HG03460 (cell line): Measurements from ENCODE around the gene GPR160.
"Not testable (repeated sequence)": the region's sequence is repeated elsewhere in the genome, so short reads cannot be mapped to it uniquely, and the experiment has no call there.

Experiments used
- ATAC-seq: cut with Tn5 transposase; IDR thresholded peaks from one replicate; pipeline ENCODE4 v1.9.1; 2021; ENCODE audit not compliant: unreplicated experiment

Gene GPR160, protein sequence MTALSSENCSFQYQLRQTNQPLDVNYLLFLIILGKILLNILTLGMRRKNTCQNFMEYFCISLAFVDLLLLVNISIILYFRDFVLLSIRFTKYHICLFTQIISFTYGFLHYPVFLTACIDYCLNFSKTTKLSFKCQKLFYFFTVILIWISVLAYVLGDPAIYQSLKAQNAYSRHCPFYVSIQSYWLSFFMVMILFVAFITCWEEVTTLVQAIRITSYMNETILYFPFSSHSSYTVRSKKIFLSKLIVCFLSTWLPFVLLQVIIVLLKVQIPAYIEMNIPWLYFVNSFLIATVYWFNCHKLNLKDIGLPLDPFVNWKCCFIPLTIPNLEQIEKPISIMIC

DNA sequence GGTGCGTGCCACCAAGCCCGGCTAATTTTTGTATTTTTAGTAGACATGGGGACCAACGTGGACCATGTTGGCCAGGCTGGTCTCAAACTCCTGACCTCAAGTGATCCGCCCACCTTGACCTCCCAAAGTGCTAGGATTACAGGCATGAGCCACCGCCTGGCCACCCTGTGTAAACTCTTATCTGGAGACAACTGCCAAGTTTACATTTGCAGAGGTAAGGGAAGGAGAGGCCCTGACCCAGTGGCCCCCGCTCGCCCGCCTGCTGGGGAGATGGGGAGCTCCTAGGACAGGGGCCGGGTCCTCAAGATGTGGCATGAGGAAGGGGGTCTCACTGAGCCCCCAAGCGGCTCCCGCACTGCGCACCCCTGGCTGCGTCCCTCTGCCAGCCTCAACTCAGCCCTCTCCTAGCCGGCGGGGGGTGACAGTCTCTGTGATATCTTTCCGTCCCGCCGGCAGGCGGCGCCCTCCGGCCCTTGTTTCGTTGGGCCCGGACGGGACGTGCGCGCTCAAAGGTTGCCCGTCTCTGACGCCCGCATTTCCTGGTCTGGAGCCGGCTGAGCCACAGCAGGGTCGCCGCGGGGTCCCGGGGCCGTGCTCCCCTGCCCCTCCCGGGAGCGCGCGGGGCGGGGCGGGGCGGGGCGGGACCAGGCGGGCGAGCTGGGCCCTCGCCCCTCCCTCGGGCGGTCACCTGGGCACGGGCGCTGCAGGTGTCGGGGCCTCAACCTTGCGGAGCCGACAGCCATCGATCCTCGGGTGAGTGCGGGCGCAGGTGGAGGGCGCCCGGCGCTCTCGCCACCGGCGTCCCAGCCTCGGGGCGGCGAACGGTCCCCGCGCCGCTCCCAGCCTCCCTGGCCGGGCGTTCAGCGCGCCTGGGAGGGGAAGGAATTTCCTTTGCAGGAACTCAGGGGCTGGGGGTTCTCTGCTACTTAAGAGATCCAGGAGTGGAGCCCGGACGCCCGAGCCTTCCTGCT lies at the start of gene GPR160:
Gene GPR160 (plus strand): TSS at position 533 of the 971 bp plus-strand sequence. CDS start 45,978 bp downstream, outside the sequence.
- peak; percentile 82 for ATAC-seq

- no peak for ATAC-seq
Measured at GRCh38 chr3:169990431-169990830, 47.4 kb upstream of the GPR160 start.

DNA sequence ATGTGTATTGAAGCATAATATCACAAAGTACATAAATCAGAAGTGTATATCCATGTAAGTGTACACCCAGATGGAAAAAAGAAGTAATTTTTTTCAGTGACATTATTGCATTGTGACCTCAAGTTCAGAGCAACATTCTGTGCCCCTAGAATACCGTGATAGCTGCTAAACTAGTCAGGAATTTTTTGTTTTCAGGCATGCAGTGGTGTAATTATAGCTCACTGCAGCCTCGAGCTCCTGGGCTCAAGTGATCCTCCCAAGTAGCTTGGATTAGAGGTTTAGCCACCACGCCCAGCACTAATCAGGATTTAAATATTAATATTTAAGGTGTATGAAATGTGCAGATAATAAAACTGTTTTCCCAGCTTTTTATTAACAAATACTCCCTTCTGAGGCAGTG lies 45.6 kb upstream of the GPR160 start:
- no peak for ATAC-seq

- no peak for ATAC-seq
Measured at GRCh38 chr3:169992781-169993180, 45.0 kb upstream of the GPR160 start.

DNA sequence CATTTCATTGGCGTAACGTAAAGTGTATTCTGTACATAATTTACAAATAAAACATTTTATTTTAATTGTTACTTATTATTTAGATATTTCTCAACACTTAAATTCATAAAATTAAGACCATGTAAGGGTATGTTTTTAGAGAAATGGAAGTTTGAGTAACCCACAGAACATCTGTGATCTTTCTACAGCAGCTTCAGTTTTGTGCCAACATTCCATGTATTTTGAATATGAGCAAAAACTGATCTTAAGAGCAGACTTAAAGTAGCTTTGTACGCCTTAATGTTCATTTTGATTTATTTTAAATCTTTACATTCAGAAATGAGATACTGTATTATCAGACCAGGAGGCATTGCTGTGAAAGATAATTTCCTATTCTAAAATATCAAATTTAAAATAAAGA lies 44.0 kb upstream of the GPR160 start:
- no peak for ATAC-seq

DNA sequence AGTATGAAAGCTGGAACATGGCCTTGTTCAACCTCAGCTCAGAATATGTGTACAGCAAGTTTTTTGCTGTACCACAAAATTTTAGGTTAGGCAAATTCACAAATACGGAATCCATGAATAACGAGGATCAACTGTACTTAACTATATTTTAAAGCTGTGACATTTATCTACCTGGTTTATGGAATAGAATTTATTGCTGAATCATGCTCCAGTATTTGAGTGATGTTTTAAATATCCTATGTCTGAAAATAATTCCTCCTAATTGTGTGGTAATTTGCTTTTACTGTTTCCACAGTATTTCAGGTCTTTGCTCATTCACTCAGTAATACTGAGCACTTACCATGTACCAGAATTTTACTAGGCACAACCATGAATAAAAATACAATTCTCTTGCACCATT lies 41.7 kb upstream of the GPR160 start:
- ATAC-seq: no peak

- no peak for ATAC-seq
Measured at GRCh38 chr3:169998668-169999131, 39.1 kb upstream of the GPR160 start.

- ATAC-seq: peak; percentile 94
Measured at GRCh38 chr3:169999433-169999832, 38.4 kb upstream of the GPR160 start.

- ATAC-seq: no peak
Measured at GRCh38 chr3:170000051-170000450, 37.7 kb upstream of the GPR160 start.

GRCh38 chr3:170002231-170002630 lies 35.6 kb upstream of the GPR160 start:
- ATAC-seq: no peak

GRCh38 chr3:170002879-170003278 lies 34.9 kb upstream of the GPR160 start:
- ATAC-seq: no peak

GRCh38 chr3:170003881-170004356 lies 33.9 kb upstream of the GPR160 start:
- ATAC-seq: no peak

DNA sequence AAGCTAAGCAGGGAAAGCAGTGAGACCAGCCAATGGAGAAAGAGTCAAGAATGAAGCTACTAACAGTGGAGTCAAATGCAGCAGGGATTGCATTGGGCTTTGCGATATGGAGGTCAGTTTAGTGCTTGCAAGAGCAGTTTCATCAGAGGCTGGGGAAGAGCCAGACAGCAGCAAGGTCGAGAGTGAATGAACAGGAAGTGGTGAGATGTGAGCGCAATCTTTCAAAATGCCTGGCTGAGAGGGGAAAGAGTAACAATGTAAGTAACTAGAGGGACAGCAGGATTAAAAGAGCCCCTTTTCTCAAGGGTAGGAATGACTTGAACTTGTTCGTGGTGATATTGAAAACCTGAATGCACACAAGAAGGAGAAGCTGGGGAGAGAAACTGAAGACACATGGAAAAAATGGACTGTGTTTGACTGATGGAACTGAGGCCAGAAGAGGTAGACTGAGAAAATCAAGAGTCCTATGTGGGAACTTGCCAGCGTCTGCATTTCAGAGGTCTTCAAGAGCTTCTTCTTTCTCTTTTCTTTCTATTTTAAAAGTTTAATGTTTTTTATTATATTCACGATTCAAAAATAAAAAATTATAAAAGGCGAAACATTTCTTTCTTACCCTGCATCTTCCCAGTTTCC lies 30.6 kb upstream of the GPR160 start:
- ATAC-seq: peak; percentile 89

GRCh38 chr3:170010498-170010897 lies 27.3 kb upstream of the GPR160 start:
- no peak for ATAC-seq

DNA sequence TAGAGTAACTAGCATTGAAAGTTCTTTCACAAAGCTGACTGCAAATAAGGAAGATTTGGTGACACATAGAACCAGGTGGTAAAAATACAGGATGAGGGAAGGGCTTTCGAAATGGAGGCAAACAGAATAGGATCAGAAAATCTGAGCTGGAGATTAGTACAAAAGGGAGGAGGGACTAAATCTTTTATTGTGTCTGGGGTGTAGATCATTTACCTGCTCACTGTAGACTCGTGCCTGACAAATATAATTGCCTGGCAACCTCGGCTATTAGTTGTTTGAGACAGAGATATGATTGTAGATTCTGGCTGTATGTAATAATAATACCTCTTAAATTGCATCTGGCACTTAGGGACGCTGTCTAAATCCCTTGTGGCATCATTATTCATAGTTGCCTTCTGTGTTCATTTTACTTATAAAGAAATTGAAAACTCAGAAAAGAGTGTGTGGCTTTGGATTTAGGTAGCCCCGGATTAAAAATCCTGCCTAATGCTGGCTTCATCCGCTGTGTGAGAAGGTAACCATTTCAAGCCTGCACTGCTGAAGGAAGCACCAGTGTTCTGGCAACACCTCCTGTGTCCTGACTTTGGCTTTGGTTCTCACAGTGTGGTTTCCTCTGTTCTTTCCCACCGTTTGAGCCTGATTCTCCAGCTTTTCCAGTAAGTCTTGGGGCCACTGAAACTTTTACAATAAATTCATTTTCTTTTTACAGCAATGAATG lies 25.0 kb upstream of the GPR160 start:
- no peak for ATAC-seq

DNA sequence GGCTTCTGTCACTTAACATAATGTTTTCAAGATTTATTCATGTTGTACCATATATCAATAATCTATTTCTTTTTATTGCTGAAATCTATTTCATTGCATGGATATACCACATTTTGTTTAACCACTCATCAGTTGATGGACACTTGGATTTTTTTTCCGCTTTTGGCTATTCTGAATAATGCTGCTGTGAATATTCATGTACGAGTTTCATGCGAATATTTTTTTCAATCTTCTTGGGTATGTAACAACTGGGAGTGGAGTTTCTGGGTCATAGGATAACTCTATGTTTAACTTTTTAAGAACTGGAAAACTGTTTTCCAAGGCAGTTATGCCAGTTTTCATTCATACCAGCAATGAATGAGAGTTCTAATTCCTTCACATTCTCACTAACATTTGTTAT lies 21.7 kb upstream of the GPR160 start:
- no peak for ATAC-seq

DNA sequence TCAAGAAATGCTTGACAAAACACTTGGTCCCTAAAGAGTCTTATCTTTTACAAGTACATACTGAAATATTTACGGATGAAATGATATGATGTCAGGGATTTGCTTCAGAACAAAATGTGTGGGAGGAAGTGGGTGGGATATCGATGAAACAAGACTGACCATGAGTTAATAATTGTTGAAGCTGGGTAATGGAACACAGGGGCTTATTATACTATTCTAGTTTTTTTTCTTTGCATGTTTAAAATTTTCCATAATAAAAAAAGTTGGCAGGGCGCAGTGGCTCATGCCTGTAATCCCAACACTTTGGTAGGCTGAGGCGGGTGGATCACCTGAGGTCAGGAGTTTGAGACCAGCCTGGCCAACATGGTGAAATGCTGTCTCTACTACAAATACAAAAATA lies 18.5 kb upstream of the GPR160 start:
- not testable (repeated sequence) for ATAC-seq

DNA sequence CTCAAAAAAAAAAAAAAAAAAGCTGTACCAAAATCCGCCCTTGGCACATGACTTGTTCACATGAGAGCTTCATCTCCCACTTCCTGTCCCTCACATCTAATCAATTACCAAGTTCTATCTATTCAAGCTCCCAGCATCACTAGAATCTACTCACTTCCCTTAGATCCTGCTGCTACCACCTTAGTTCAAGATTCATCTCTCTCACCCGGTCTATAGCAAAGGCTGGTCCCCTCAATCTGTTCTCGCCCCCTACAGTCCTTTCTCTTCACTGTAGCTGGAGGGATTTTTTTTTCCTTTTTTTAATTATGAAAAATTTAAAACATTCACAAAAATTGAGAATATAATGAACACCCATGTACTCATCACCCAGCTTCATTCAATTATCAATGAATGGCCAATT lies 16.7 kb upstream of the GPR160 start:
- ATAC-seq: no peak

- no peak for ATAC-seq
Measured at GRCh38 chr3:170022336-170022735, 15.5 kb upstream of the GPR160 start.

GRCh38 chr3:170023165-170023564 lies 14.6 kb upstream of the GPR160 start:
- ATAC-seq: no peak

GRCh38 chr3:170024581-170024980 lies 13.2 kb upstream of the GPR160 start:
- ATAC-seq: no peak
